Skin epidermis (tissue), 12 donors: ENCODE measurements around the gene ARHGAP22.

Experiments used
- H3K27ac ChIP-seq, 21 experiments: fragments of 200-600 bp; sonication (generic) in 11 of 21; one replicate each; pipeline ENCODE4 v1.5.0; 2020; ENCODE audit warnings: mild to moderate bottlenecking in 3 of 21, inconsistent platforms in 2 of 21, moderate library complexity in 2 of 21
- H3K4me3 ChIP-seq, 7 experiments: fragments of 200-600 bp; sonication (generic) in 2 of 7; one replicate each; pipeline ENCODE4 v1.5.0; 2020; ENCODE audit warnings: inconsistent platforms in 2 of 7, mild to moderate bottlenecking in 2 of 7, moderate library complexity in 1 of 7

The ARHGAP22 gene

GRCh38 chr10:48609441-48609840, 4.6 kb upstream of the ARHGAP22 start:
- Histone ChIP-seq H3K27ac (no peak overlapping the region), H3K4me3 (no peak overlapping the region)

- Histone ChIP-seq H3K4me3 (no peak overlapping the region), H3K27ac (no peak overlapping the region)
Measured at GRCh38 chr10:48608976-48609375, 4.1 kb upstream of the ARHGAP22 start.

GRCh38 chr10:48608279-48608681, 3.4 kb upstream of the ARHGAP22 start:
- H3K27ac ChIP-seq: peak overlapping the region in 3 of 21 experiments; percentile 78 to 82 (median 78)
- H3K4me3 ChIP-seq: no peak overlapping the region

- Histone ChIP-seq H3K4me3 (no peak overlapping the region), H3K27ac (peak overlapping the region in 12 of 21 experiments; percentile 29 to 82 (median 52))
Measured at GRCh38 chr10:48607356-48608278, 2.7 kb upstream of the ARHGAP22 start.

GRCh38 chr10:48606530-48607355, 1.9 kb upstream of the ARHGAP22 start:
- H3K27ac ChIP-seq: peak overlapping the region in 12 of 21 experiments; percentile 25 to 82 (median 53)
- no peak overlapping the region for H3K4me3 ChIP-seq

- H3K4me3 ChIP-seq: no peak overlapping the region
- peak overlapping the region in 7 of 21 experiments; percentile 31 to 78 (median 65) for H3K27ac ChIP-seq
Measured at GRCh38 chr10:48605786-48606529, 1.1 kb upstream of the ARHGAP22 start.

GRCh38 chr10:48604039-48604990, 558 bp downstream of the ARHGAP22 start:
- Histone ChIP-seq H3K27ac (peak overlapping the region in 8 of 21 experiments; percentile 8 to 73 (median 50)), H3K4me3 (peak overlapping the region; percentile 18 to 37 (median 31))

GRCh38 chr10:48603421-48604038, 1.3 kb downstream of the ARHGAP22 start:
- peak overlapping the region in 3 of 7 experiments; percentile 31 to 37 (median 37) for H3K4me3 ChIP-seq
- peak overlapping the region in 1 of 21 experiments; percentile 73 for H3K27ac ChIP-seq

GRCh38 chr10:48602401-48603135, 2.3 kb downstream of the ARHGAP22 start:
- H3K4me3 ChIP-seq: no peak overlapping the region
- H3K27ac ChIP-seq: no peak overlapping the region

GRCh38 chr10:48601789-48602188, 3.1 kb downstream of the ARHGAP22 start:
- Histone ChIP-seq H3K27ac (no peak overlapping the region), H3K4me3 (no peak overlapping the region)

GRCh38 chr10:48600645-48601505, 4.0 kb downstream of the ARHGAP22 start:
- Histone ChIP-seq H3K27ac (no peak overlapping the region), H3K4me3 (no peak overlapping the region)

- Histone ChIP-seq H3K4me3 (no peak overlapping the region), H3K27ac (no peak overlapping the region)
Measured at GRCh38 chr10:48599830-48600134, 5.1 kb downstream of the ARHGAP22 start.

GRCh38 chr10:48598936-48599829, 5.7 kb downstream of the ARHGAP22 start:
- Histone ChIP-seq H3K27ac (no peak overlapping the region), H3K4me3 (no peak overlapping the region)

GRCh38 chr10:48598243-48598935, 6.5 kb downstream of the ARHGAP22 start:
- Histone ChIP-seq H3K27ac (no peak overlapping the region), H3K4me3 (no peak overlapping the region)

GRCh38 chr10:48595539-48595932, 9.3 kb downstream of the ARHGAP22 start:
- Histone ChIP-seq H3K4me3 (no peak overlapping the region), H3K27ac (no peak overlapping the region)
